Stimulated activated CD8-positive, alpha-beta memory T cell treated with anti-CD3 and anti-CD28 coated beads, Interleukin-7, amount 100 ng/mL, for 4 hours (primary cell): ENCODE measurements around the gene FIGN.

Experiments used
- DNase-seq, 2 donors: peaks; one replicate each; pipeline ENCODE4 v3.0.0-alpha.2; 2020; ENCODE audit warnings: low read depth in 2 of 2

FIGN gene

DNA sequence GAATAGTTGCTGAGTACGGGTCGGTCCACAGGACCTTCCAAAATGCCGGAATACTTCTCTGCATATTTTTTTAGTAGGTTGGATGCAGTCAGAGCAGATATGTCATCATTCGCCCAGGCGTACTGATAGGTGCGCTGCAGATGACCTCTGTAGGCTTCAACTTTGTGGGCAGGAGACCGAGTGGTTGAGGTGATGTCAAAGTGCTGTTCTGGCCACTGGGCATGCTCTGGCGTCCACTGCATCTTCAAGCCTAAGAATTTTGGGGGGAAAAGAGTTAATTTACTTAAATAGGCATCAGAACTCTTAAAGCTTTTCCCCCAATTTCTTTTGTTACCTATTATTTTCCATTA lies 124.3 kb downstream of the FIGN start:
- DNase-seq: no peak

DNA sequence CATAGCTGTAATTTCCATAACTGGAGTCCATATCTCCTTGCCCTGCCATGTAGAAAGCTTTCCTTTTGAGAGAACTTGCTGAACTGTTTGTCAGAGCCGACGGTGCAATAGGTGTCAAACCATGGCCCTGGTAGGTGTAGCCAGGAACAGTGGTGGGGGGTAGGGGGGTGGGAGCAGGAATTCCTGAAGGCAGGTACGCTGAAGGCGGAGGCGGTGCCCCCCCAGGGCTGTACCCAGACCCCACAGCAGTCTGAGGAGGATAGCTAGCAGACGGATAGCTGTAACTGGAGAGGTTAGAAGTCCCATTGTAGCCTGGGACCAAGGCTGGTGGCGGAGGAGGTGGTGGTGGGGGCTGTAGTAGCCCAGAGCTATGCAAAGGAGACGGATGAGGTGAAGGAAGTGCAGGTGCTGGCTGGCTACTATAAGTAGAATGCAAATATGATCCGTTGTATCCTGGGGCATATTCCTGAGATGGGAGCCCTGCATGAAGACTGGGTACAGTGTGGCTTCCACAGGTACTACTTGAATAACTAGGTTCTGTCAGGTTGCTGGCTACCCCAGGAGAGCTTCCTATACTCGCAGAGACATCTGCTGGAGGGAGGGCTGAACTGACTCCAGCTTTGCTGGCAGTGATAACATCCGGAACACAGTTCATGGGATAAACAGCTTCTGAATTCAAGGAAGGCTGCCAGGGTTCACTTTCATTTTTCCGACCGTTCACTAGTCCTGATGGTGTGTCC lies 124.8 kb downstream of the FIGN start:
- no peak for DNase-seq

GRCh38 chr2:163607630-163608029 lies 128.2 kb downstream of the FIGN start:
- no peak for DNase-seq

- DNase-seq: no peak
Observed at GRCh38 chr2:163606878-163607277, 128.9 kb downstream of the FIGN start.

DNA sequence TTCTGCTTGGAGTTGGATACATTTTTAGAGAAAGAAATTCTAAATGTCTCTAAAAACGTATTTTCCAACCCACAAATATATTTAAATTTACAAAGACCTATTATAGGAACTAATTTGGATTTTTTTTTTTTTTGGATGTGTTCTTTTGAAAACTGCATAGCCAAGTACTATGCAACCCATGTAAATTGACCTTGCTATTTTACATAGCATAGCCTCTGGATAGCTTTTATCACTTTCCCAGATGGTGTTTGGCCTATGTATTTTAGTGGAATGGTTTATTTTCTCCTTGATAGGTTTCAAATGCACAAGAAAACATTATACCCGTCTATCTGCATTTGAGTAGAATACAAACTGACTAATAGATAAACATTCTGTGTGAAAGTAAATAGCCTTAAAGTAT lies 130.0 kb downstream of the FIGN start:
- DNase-seq: no peak

GRCh38 chr2:163604941-163605555 lies 130.8 kb downstream of the FIGN start:
- no peak for DNase-seq

DNA sequence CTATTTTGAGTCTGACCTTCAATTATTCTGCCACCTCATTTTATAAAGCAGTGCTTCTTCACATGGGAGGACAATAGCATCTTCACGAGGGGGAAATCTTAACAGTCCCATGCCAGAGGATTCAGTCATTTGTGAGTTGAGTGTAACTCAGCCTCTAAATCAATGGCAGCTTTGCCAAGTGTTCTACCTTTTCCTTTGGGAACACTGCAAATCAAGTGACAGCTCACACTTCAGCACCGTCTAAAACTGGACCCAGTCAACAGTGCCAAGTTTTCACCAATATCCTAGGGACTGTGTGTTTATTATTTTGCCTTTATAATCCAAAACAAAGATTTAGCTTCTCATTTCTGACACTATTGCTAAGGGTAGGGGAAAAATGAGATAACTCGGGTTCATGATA lies 133.6 kb downstream of the FIGN start:
- DNase-seq: no peak

- DNase-seq: no peak
Observed at GRCh38 chr2:163601377-163601776, 134.4 kb downstream of the FIGN start.

DNA sequence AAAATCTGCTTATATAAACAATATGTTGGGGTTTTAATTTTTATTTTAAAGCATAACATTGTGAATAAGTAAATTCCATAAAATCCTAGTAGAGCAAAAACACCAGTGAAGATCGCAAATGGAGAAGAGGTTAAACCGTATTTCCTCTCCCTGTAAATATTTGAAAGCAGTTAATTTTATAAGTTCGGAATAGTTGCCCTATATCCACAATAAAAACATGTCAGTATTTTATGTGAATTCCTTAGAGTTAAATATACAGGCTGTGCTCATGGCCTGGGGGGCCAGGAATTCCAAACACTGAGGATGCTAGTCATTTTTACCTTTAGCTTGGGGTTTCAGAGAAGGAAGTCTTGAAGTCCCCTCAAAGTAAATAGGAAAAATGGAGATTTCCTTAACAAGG lies 135.0 kb downstream of the FIGN start:
- no peak for DNase-seq

DNA sequence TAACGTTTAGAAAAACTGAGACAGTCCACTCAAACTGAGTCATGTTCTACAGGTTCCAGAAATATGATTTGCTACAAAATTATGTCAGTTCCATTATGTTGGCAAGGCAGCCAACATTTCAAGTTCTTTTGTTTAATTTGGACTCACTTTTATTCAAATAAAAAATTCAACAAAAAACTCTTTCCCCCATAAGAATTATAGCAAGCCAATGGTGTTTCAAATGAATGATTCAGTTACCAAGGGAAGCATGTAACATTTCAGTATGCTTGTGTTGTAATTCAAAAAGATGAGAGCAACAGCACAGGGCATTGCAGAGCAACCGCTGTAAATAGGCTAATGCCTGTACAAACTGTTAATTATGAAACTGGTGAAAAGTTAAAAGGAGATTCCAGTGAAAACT lies 140.8 kb downstream of the FIGN start:
- DNase-seq: no peak

- no peak for DNase-seq
Observed at GRCh38 chr2:163594497-163594896, 141.3 kb downstream of the FIGN start.

DNA sequence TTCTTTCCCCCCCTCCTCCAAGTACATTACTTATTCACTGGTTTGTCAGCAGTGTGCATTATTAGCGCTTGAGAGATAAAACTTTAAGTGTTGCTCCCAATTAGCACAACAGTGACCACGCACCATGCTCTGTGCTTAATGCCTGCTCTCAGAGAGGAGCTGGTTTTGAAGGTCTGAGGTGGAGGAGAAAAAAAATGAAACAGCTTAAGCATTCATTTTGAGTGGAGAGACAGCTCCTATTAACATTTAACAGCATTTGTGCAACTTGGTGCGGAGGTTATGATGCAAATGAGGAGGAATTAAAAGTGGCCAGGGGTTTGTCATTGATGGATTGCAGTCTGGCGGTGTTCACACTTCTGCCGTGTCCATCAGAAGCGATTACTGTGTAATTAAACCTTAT lies 141.8 kb downstream of the FIGN start:
- no peak for DNase-seq

GRCh38 chr2:163592954-163593622 lies 142.7 kb downstream of the FIGN start:
- DNase-seq: no peak

GRCh38 chr2:163591461-163591860 lies 144.3 kb downstream of the FIGN start:
- no peak for DNase-seq

DNA sequence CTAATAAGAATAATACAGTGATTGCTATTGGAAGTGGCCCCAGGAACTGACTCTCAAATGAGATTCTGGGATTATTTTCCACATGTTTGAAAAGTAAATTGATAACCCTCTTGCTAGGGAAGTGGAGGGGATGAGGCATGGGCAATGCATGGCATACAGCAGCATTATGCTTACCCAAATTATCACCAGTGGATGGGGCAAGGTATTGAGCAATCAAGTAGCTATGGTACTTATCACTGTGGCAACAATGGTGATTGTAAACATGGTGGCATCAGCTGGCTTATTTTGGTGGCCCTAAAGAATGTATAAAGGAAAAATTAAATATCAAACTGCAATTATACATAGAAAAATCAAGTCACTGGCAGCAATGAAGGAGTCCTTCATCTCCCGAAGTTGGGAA lies 155.1 kb downstream of the FIGN start:
- DNase-seq: no peak

DNA sequence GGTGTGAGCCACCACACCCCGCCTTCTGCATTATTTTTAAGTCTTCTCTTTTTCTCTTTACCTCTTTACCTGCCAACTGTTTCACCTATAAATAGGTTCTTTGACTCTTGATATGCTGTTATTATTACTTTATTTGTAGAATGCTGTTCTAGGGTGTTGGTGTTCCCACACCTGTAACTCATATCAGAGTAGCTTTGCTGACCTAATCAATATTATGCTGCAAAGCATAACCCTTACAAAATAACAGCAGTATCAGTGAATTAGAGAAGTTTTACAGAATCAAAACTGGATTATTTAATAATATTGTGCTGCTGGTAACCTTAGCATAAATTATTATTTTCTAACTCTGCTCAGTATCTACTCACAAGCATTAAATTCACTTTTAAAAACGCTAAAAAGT lies 161.5 kb downstream of the FIGN start:
- DNase-seq: no peak

GRCh38 chr2:163573652-163574051 lies 162.2 kb downstream of the FIGN start:
- no peak for DNase-seq

DNA sequence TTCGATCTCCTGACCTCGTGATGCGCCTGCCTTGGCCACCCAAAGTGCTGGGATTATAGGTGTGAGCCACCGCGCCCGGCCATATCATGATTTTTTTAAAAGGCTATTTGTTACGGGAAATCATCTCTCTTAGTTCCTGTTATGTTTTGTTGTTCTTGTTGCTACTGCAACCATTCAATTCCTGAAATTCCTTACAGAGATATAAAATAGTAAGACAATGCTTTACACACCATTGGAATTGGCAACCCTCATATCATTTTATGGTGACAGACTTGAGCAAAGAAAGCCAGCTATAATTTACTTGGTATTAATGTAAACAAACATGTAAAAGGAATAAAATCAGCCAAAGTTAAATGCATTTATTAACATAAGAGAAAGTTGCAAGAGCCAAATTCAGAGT lies 163.0 kb downstream of the FIGN start:
- no peak for DNase-seq

GRCh38 chr2:163571423-163572102 lies 164.2 kb downstream of the FIGN start:
- no peak for DNase-seq

DNA sequence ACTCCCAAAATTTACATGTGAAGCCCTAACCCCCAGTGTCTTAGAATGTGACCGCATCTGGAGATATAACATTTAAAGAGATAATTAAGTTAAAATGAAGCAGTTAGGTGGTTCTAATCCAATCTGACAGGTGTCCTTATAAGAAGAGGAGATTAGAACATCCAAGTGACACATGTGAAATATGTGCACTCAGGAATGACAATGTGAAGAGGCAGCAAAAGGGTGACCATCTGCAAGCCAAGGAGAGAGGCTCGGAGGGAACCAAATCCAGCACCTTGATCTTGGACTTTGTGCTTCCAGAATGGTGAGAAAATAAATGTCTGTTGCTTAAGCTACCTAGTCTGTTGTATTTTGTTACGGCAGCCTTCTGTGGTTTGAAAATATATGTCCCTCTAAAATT lies 165.4 kb downstream of the FIGN start:
- no peak for DNase-seq

DNA sequence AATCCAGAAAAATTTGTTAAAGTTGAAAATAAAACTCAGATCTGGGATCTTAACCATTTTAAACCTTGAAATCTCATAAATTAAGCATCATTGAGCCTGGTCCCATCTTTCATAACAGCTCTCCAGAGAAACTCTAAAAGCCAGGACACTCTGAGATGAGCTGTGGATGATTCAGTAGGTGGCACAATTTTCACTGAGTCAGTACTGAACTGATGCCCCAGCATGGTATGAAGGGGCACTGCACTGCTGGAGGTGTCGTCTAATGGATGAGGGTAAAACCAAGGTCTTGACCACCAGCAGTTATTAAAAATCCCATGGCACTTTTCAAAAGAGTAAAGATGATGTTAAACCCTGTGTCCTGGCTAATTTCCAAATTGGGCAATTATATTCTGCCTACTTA lies 170.6 kb downstream of the FIGN start:
- no peak for DNase-seq

DNA sequence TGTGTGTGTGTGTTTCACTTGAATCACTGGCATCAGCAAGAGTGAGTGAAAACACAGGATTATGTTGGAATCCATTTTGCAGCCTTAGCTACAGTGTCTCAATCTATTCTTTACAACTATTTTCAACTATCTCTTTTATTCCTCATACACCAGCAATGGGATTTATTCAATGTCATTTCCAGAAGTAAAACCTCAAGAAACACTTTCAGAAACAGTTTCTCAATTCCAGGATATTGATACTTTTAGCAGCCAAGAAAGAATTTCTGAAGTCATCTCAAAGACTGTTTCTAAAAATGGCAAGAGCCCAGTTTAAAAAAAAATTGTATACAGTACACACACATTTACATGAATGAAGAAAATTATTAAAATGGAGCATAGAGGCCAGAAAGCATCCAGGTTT lies 171.6 kb downstream of the FIGN start:
- no peak for DNase-seq

GRCh38 chr2:163563336-163563735 lies 172.5 kb downstream of the FIGN start:
- DNase-seq: no peak
